ENCODE measurements around the gene SVBP. TPM values are rescaled to one million over a fixed set of nuclear protein-coding genes. Genes with fewer than 3 reads are reported as not detected.

Gene SVBP
- total and polyA plus RNA-seq, 4 experiments from 2014 or later: 20.4 to 48.0 (median 31.1) TPM

GRCh38 chr1:42780176-42780575 lies 37.0 kb downstream of the SVBP start:
- CTCF ChIA-PET (ENCODE audit: partially characterized antibody): interaction anchor here (0.6 to 3.8 kb wide), 5 partner anchors 13 to 293 kb away, joined by 3 to 21 read pairs (median 4); partner anchors contain the start of genes C1orf50 and P3H1

GRCh38 chr1:42779725-42780124 lies 37.5 kb downstream of the SVBP start:
- Mint-ChIP-seq H3K27ac (peak overlapping the region in 1 of 7 donors; percentile 35), H3K9me3 (peaks cover 0 to 2% (median 0%) of the 10 kb centered on the region in 8 donors), H3K36me3 (peaks cover 43 to 67% of the 10 kb centered on the region in 2 donors), H3K4me3 (no peak overlapping the region), H3K27me3 (no peaks in the 10 kb centered on the region), H3K4me1 (peaks cover 2 to 13% (median 8%) of the 10 kb centered on the region in 4 donors)
- H3K4me3 ChIP-seq (ENCODE audit: low read length in 2 of 2): no peak overlapping the region
- intact Hi-C loops (cut with micrococcal nuclease): no loop called here
- CTCF ChIA-PET (ENCODE audit: partially characterized antibody): interaction anchor here (1.7 to 3.8 kb wide), 3 partner anchors 12 to 293 kb away, joined by 4 to 21 read pairs (median 16); partner anchors contain the start of genes C1orf50 and P3H1
- peaks cover 2% of the 10 kb centered on the region for H3K4me1 ChIP-seq (ENCODE audit: insufficient read depth, low read length)
- POLR2A ChIA-PET (ENCODE audit: partially characterized antibody): interaction anchor here (1.1 to 1.2 kb wide), 3 partner anchors 14 to 294 kb away, joined by 3 to 4 read pairs (median 4); partner anchors contain the start of genes ERMAP and P3H1
- no peaks in the 10 kb centered on the region for H3K27me3 ChIP-seq (ENCODE audit: insufficient read depth, low read length)
- no peak for DNase-seq
- peaks cover 29% of the 10 kb centered on the region for H3K36me3 ChIP-seq (ENCODE audit: insufficient read depth, low read length)
- H3K27ac ChIP-seq (ENCODE audit: low read depth, low read length): no peak overlapping the region
- no peaks in the 10 kb centered on the region for H3K9me3 ChIP-seq (ENCODE audit: control insufficient read depth in 1 of 2, low read length in 2 of 2)

More at GRCh38 chr1:42780176-42780575, 37.0 kb downstream of the SVBP start:
- Histone ChIP-seq H3K4me1 (ENCODE audit: insufficient read depth, low read length) (peaks cover 6% of the 10 kb centered on the region), H3K27me3 (ENCODE audit: insufficient read depth, low read length) (no peaks in the 10 kb centered on the region), H3K9me3 (ENCODE audit: control insufficient read depth in 1 of 2, low read length in 2 of 2) (no peaks in the 10 kb centered on the region), H3K27ac (ENCODE audit: low read depth, low read length) (no peak overlapping the region), H3K4me3 (ENCODE audit: low read length in 2 of 2) (no peak overlapping the region), H3K36me3 (ENCODE audit: insufficient read depth, low read length) (peaks cover 25% of the 10 kb centered on the region)
- no peak overlapping the region for H3K4me3 Mint-ChIP-seq
- H3K4me1 Mint-ChIP-seq: peaks cover 3 to 15% (median 5%) of the 10 kb centered on the region in 4 donors
- intact Hi-C loops (cut with micrococcal nuclease): no loop called here
- H3K9me3 Mint-ChIP-seq: peaks cover 0 to 2% (median 0%) of the 10 kb centered on the region in 8 donors
- H3K27me3 Mint-ChIP-seq: no peaks in the 10 kb centered on the region
- peak overlapping the region in 1 of 7 donors; percentile 53 for H3K27ac Mint-ChIP-seq
- peaks cover 38 to 62% of the 10 kb centered on the region in 2 donors for H3K36me3 Mint-ChIP-seq
- POLR2A ChIA-PET (ENCODE audit: partially characterized antibody): interaction anchor here (1.1 to 1.2 kb wide), 3 partner anchors 14 to 293 kb away, joined by 3 to 4 read pairs (median 4); partner anchors contain the start of genes ERMAP and P3H1
- no peak for DNase-seq

- H3K27ac Mint-ChIP-seq: peak overlapping the region in 3 of 7 donors; percentile 7 to 29 (median 24)
- CTCF ChIA-PET (ENCODE audit: partially characterized antibody): interaction anchor here (0.8 to 3.8 kb wide), 10 partner anchors 9 to 306 kb away, joined by 3 to 54 read pairs (median 5); partner anchors contain the start of genes C1orf50, ERMAP, P3H1 and ZNF691
- intact Hi-C loops (cut with micrococcal nuclease): loop anchor here (2.0 kb wide), 1 partner anchor 295 kb away; no protein-coding TSS in a partner anchor
Measured at GRCh38 chr1:42777852-42778251, 39.3 kb downstream of the SVBP start.

GRCh38 chr1:42776502-42776901 lies 40.7 kb downstream of the SVBP start:
- Histone ChIP-seq H3K27me3 (ENCODE audit: insufficient read depth, low read length) (no peaks in the 10 kb centered on the region), H3K9me3 (ENCODE audit: control insufficient read depth in 1 of 2, low read length in 2 of 2) (no peaks in the 10 kb centered on the region), H3K36me3 (ENCODE audit: insufficient read depth, low read length) (peaks cover 36% of the 10 kb centered on the region), H3K27ac (ENCODE audit: low read depth, low read length) (no peak overlapping the region), H3K4me1 (ENCODE audit: insufficient read depth, low read length) (peaks cover 7% of the 10 kb centered on the region), H3K4me3 (ENCODE audit: low read length in 2 of 2) (no peak overlapping the region)
- CTCF ChIA-PET (ENCODE audit: partially characterized antibody): interaction anchor here (2.3 to 3.6 kb wide), 2 partner anchors 40 to 297 kb away, joined by 7 to 54 read pairs; partner anchors contain the start of gene ERMAP
- no peak for DNase-seq
- no peak overlapping the region for H3K4me3 Mint-ChIP-seq
- H3K4me1 Mint-ChIP-seq: peaks cover 6 to 19% (median 18%) of the 10 kb centered on the region in 4 donors
- POLR2A ChIA-PET (ENCODE audit: partially characterized antibody): interaction anchor here (0.5 to 1.7 kb wide), 2 partner anchors 10 to 155 kb away, joined by 3 to 12 read pairs; partner anchors contain the start of genes C1orf50 and P3H1
- H3K9me3 Mint-ChIP-seq: peaks cover 0 to under 1% (median 0%) of the 10 kb centered on the region in 8 donors
- H3K27me3 Mint-ChIP-seq: no peaks in the 10 kb centered on the region
- peaks cover 43 to 83% of the 10 kb centered on the region in 2 donors for H3K36me3 Mint-ChIP-seq
- intact Hi-C loops (cut with micrococcal nuclease): loop anchor here (2.0 kb wide), 1 partner anchor 296 kb away; no protein-coding TSS in a partner anchor
- peak overlapping the region in 1 of 7 donors; percentile 36 for H3K27ac Mint-ChIP-seq

More at GRCh38 chr1:42777852-42778251, 39.3 kb downstream of the SVBP start:
- no peaks in the 10 kb centered on the region for H3K9me3 ChIP-seq (ENCODE audit: control insufficient read depth in 1 of 2, low read length in 2 of 2)
- peaks cover 46 to 82% of the 10 kb centered on the region in 2 donors for H3K36me3 Mint-ChIP-seq
- H3K36me3 ChIP-seq (ENCODE audit: insufficient read depth, low read length): peaks cover 36% of the 10 kb centered on the region
- H3K4me3 Mint-ChIP-seq: no peak overlapping the region
- peaks cover 4 to 14% (median 11%) of the 10 kb centered on the region in 4 donors for H3K4me1 Mint-ChIP-seq
- H3K27ac ChIP-seq (ENCODE audit: low read depth, low read length): no peak overlapping the region
- DNase-seq: peak in 2 of 5 donors; percentile 19 to 28
- POLR2A ChIA-PET (ENCODE audit: partially characterized antibody): interaction anchor here (1.1 to 1.3 kb wide), 2 partner anchors 11 to 69 kb away, joined by 3 to 4 read pairs; partner anchors contain the start of genes C1orf50, P3H1 and ZNF691
- H3K4me1 ChIP-seq (ENCODE audit: insufficient read depth, low read length): no peaks in the 10 kb centered on the region
- H3K9me3 Mint-ChIP-seq: peaks cover 0 to 2% (median 0%) of the 10 kb centered on the region in 8 donors
- no peak overlapping the region for H3K4me3 ChIP-seq (ENCODE audit: low read length in 2 of 2)
- H3K27me3 Mint-ChIP-seq: no peaks in the 10 kb centered on the region
- no peaks in the 10 kb centered on the region for H3K27me3 ChIP-seq (ENCODE audit: insufficient read depth, low read length)

- DNase-seq: no peak
- Mint-ChIP-seq H3K4me1 (peaks cover 11 to 30% (median 26%) of the 10 kb centered on the region in 4 donors), H3K4me3 (no peak overlapping the region), H3K27me3 (no peaks in the 10 kb centered on the region), H3K27ac (peak overlapping the region in 4 of 7 donors; percentile 4 to 56 (median 20)), H3K36me3 (peaks cover 35 to 73% of the 10 kb centered on the region in 2 donors), H3K9me3 (no peaks in the 10 kb centered on the region)
- Histone ChIP-seq H3K36me3 (ENCODE audit: insufficient read depth, low read length) (peaks cover 33% of the 10 kb centered on the region), H3K27ac (ENCODE audit: low read depth, low read length) (no peak overlapping the region), H3K4me3 (ENCODE audit: low read length in 2 of 2) (no peak overlapping the region), H3K9me3 (ENCODE audit: control insufficient read depth in 1 of 2, low read length in 2 of 2) (no peaks in the 10 kb centered on the region), H3K4me1 (ENCODE audit: insufficient read depth, low read length) (peaks cover 20% of the 10 kb centered on the region), H3K27me3 (ENCODE audit: insufficient read depth, low read length) (no peaks in the 10 kb centered on the region)
- CTCF ChIA-PET (ENCODE audit: partially characterized antibody): interaction anchor here (0.9 to 2.2 kb wide), 2 partner anchors 9 to 298 kb away, joined by 3 to 6 read pairs; no protein-coding TSS in a partner anchor
- POLR2A ChIA-PET (ENCODE audit: partially characterized antibody): no interaction called here
- intact Hi-C loops (cut with micrococcal nuclease): no loop called here
Measured at GRCh38 chr1:42774928-42775526, 42.2 kb downstream of the SVBP start.

GRCh38 chr1:42773420-42773819 lies 43.8 kb downstream of the SVBP start:
- H3K27me3 Mint-ChIP-seq: no peaks in the 10 kb centered on the region
- H3K9me3 ChIP-seq (ENCODE audit: control insufficient read depth in 1 of 2, low read length in 2 of 2): no peaks in the 10 kb centered on the region
- peaks cover 29% of the 10 kb centered on the region for H3K36me3 ChIP-seq (ENCODE audit: insufficient read depth, low read length)
- no peak overlapping the region for H3K4me3 ChIP-seq (ENCODE audit: low read length in 2 of 2)
- CTCF ChIA-PET (ENCODE audit: partially characterized antibody): interaction anchor here (1.4 to 2.2 kb wide), 2 partner anchors 10 to 300 kb away, joined by 4 to 6 read pairs; no protein-coding TSS in a partner anchor
- intact Hi-C loops (cut with micrococcal nuclease): no loop called here
- H3K4me3 Mint-ChIP-seq: no peak overlapping the region
- H3K9me3 Mint-ChIP-seq: no peaks in the 10 kb centered on the region
- H3K27me3 ChIP-seq (ENCODE audit: insufficient read depth, low read length): no peaks in the 10 kb centered on the region
- peak overlapping the region in 3 of 7 donors; percentile 1 to 20 (median 13) for H3K27ac Mint-ChIP-seq
- peaks cover 35% of the 10 kb centered on the region for H3K4me1 ChIP-seq (ENCODE audit: insufficient read depth, low read length)
- no peak for DNase-seq
- H3K27ac ChIP-seq (ENCODE audit: low read depth, low read length): no peak overlapping the region
- POLR2A ChIA-PET (ENCODE audit: partially characterized antibody): no interaction called here
- H3K4me1 Mint-ChIP-seq: peaks cover 17 to 46% (median 37%) of the 10 kb centered on the region in 4 donors
- H3K36me3 Mint-ChIP-seq: peaks cover 28 to 65% of the 10 kb centered on the region in 2 donors
